HL-60 (cell line): Measurements from ENCODE around the gene LPIN3.

Experiments
- DNase-seq, 2 experiments: peaks; one replicate each; pipeline ENCODE4 v3.0.0-alpha.2; 2010 to 2020; ENCODE audit warnings: low read depth in 1 of 2, low spot score in 1 of 2
- H3K27ac ChIP-seq: fragments of 250-450 bp; sonication (Bioruptor Pico); replicated peaks from 2 replicates; pipeline ENCODE4 v1.5.1; 2020; ENCODE audit warnings: mild to moderate bottlenecking, moderate library complexity
- H3K27me3 ChIP-seq: fragments of 250-450 bp; sonication (Bioruptor Pico); 2 replicates; pipeline ENCODE4 v1.5.1; 2021; ENCODE audit warnings: mild to moderate bottlenecking, moderate library complexity; ENCODE audit not compliant: insufficient read depth, poor library complexity, severe bottlenecking
- H3K4me3 ChIP-seq: replicated peaks from 2 replicates; pipeline ENCODE4 v1.5.1; 2011; ENCODE audit warnings: mild to moderate bottlenecking, control low read depth, low read length; ENCODE audit not compliant: insufficient read depth
- GABPA ChIP-seq: IDR thresholded peaks from 2 replicates; pipeline ENCODE4 v1.6.1; 2012; ENCODE audit warnings: low read depth
- POLR2AphosphoS5 ChIP-seq: IDR thresholded peaks from 2 replicates; pipeline ENCODE4 v1.6.1; 2012; ENCODE audit warnings: low read depth
- REST ChIP-seq: IDR thresholded peaks from 2 replicates; pipeline ENCODE4 v1.6.1; 2012; ENCODE audit warnings: low read depth; ENCODE audit not compliant: insufficient replicate concordance
- SPI1 ChIP-seq: IDR thresholded peaks from 2 replicates; pipeline ENCODE4 v1.6.1; 2012; ENCODE audit warnings: low read depth, mild to moderate bottlenecking, borderline replicate concordance
- TF ChIP-seq, protein P1 (sequence below): IDR thresholded peaks from one replicate; pipeline ENCODE4 v1.5.1; 2011; ENCODE audit warnings: low read length, control low read depth, inconsistent platforms; ENCODE audit not compliant: insufficient read depth

LPIN3 gene

DNA sequence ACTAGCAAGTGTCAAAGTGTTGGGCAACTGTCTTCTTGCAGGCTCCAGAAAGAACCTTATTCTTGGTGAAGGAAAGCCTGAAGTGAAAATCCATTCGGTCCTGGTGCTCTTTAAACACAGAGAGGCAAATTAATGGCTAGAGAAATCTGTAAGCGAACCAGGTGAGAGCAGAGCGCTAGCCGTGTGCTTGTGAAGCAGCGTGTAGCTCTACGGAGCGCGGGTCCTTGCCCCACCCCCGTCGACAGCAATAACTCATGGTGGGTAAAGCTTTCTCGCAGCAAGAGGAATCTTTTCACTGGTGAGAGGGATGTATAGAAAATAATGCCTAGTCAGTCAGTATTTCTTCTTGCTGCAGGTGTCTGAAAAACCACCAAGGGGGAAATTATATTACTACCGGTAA, 63.0 kb downstream of the LPIN3 start:
- no peak overlapping the region for H3K4me3 ChIP-seq
- DNase-seq = no peak
- no peak overlapping the region for H3K27ac ChIP-seq
- no peaks in the 10 kb centered on the region for H3K27me3 ChIP-seq
- no peak for TF ChIP-seq REST
- no peak for TF ChIP-seq POLR2AphosphoS5
- TF ChIP-seq, protein P1, sequence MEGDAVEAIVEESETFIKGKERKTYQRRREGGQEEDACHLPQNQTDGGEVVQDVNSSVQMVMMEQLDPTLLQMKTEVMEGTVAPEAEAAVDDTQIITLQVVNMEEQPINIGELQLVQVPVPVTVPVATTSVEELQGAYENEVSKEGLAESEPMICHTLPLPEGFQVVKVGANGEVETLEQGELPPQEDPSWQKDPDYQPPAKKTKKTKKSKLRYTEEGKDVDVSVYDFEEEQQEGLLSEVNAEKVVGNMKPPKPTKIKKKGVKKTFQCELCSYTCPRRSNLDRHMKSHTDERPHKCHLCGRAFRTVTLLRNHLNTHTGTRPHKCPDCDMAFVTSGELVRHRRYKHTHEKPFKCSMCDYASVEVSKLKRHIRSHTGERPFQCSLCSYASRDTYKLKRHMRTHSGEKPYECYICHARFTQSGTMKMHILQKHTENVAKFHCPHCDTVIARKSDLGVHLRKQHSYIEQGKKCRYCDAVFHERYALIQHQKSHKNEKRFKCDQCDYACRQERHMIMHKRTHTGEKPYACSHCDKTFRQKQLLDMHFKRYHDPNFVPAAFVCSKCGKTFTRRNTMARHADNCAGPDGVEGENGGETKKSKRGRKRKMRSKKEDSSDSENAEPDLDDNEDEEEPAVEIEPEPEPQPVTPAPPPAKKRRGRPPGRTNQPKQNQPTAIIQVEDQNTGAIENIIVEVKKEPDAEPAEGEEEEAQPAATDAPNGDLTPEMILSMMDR = no peak
- no peak for TF ChIP-seq GABPA
- TF ChIP-seq SPI1 = no peak

GRCh38 chr20:41405436-41405835, 64.8 kb downstream of the LPIN3 start:
- no peak for DNase-seq

GRCh38 chr20:41406353-41406752, 65.7 kb downstream of the LPIN3 start:
- TF ChIP-seq SPI1 = no peak
- no peak for TF ChIP-seq REST
- no peak for TF ChIP-seq POLR2AphosphoS5
- TF ChIP-seq, protein P1 = no peak
- no peak for TF ChIP-seq GABPA
- no peak for DNase-seq
- no peak overlapping the region for H3K4me3 ChIP-seq
- H3K27ac ChIP-seq = no peak overlapping the region
- H3K27me3 ChIP-seq = no peaks in the 10 kb centered on the region

More at GRCh38 chr20:41405436-41405835, 64.8 kb downstream of the LPIN3 start:
- TF ChIP-seq POLR2AphosphoS5 (no peak), SPI1 (no peak), REST (no peak), GABPA (no peak)
- TF ChIP-seq, protein P1 = no peak
- Histone ChIP-seq H3K4me3 (no peak overlapping the region), H3K27me3 (no peaks in the 10 kb centered on the region), H3K27ac (no peak overlapping the region)
